Calu3 (cell line): ENCODE data around the gene ANO4. TPM values are rescaled to one million over a fixed set of nuclear protein-coding genes. Genes with fewer than 3 reads are reported as not detected.

ENCODE experiments used
- BruUV-seq: library from RNA; stranded (reverse); fragments of 400-500 nt; replicated peaks from 2 replicates; lab custom pipeline; 2021; lab: Mats Ljungman, UMichigan
- CTCF ChIA-PET: fragments of 300-600 bp; sonication (Branson Sonifier 250); formaldehyde crosslinking; loops from one replicate; lab custom pipeline; 2022; ENCODE audit warnings: antibody characterized with exemption; lab: Charles Lee
- DNase-seq: peaks from one replicate; pipeline ENCODE4 v3.0.0; 2022
- H3K27ac Mint-ChIP-seq: one replicate; pipeline ENCODE4 v1.8.0; 2022; ENCODE audit warnings: mixed read lengths; ENCODE audit not compliant: unreplicated experiment
- H3K27me3 Mint-ChIP-seq: one replicate; pipeline ENCODE4 v1.8.0; 2022; ENCODE audit warnings: mixed read lengths; ENCODE audit not compliant: unreplicated experiment
- H3K36me3 Mint-ChIP-seq: one replicate; pipeline ENCODE4 v1.8.0; 2022; ENCODE audit warnings: mild to moderate bottlenecking, moderate library complexity, mixed read lengths; ENCODE audit not compliant: insufficient read depth, unreplicated experiment
- H3K4me1 Mint-ChIP-seq: one replicate; pipeline ENCODE4 v1.8.0; 2022; ENCODE audit warnings: mild to moderate bottlenecking, low read depth, mixed read lengths; ENCODE audit not compliant: unreplicated experiment
- H3K4me3 Mint-ChIP-seq: one replicate; pipeline ENCODE4 v1.8.0; 2022; ENCODE audit warnings: mild to moderate bottlenecking, low read depth, moderate library complexity, mixed read lengths; ENCODE audit not compliant: unreplicated experiment
- H3K9me3 Mint-ChIP-seq: one replicate; pipeline ENCODE4 v1.8.0; 2022; ENCODE audit warnings: low read depth, mixed read lengths; ENCODE audit not compliant: unreplicated experiment
- CTCF ChIP-seq: fragments of 200-600 bp; IDR thresholded peaks from one replicate; pipeline ENCODE4 v1.8.0; 2022; ENCODE audit warnings: antibody characterized with exemption; ENCODE audit not compliant: unreplicated experiment
- intact Hi-C: fragments of 100-400 bp; cut with micrococcal nuclease; formaldehyde crosslinking; loops from one replicate; pipeline ENCODE4 v1.10.0; 2022; ENCODE audit not compliant: unreplicated experiment
- total RNA-seq: library from RNA; stranded (reverse); gene quantifications from 2 replicates; pipeline ENCODE4 v1.2.3, GENCODE V29; 2022

Gene ANO4
- total RNA-seq, 1 experiment from 2014 or later: 1.9 TPM

GRCh38 chr12:100959481-100959880, 164.9 kb downstream of the ANO4 start:
- intact Hi-C loops: no loop called here
- H3K27ac Mint-ChIP-seq: peak overlapping the region; percentile 11
- H3K27me3 Mint-ChIP-seq: no peaks in the 10 kb centered on the region
- H3K9me3 Mint-ChIP-seq: peaks cover 3% of the 10 kb centered on the region
- no peaks in the 10 kb centered on the region for H3K36me3 Mint-ChIP-seq
- DNase-seq: peak; percentile 27
- H3K4me1 Mint-ChIP-seq: peaks cover 20% of the 10 kb centered on the region
- no peak for TF ChIP-seq CTCF
- CTCF ChIA-PET: no interaction called here
- BruUV-seq: no TSS peak
- no peak overlapping the region for H3K4me3 Mint-ChIP-seq

- Mint-ChIP-seq H3K27ac (no peak overlapping the region), H3K4me1 (peaks cover 13% of the 10 kb centered on the region), H3K27me3 (no peaks in the 10 kb centered on the region), H3K9me3 (peaks cover 3% of the 10 kb centered on the region), H3K4me3 (no peak overlapping the region), H3K36me3 (no peaks in the 10 kb centered on the region)
- BruUV-seq: no TSS peak
- intact Hi-C loops: no loop called here
- no peak for DNase-seq
- CTCF ChIA-PET: no interaction called here
- TF ChIP-seq CTCF: no peak
These were observed 167.6 kb downstream of the ANO4 start for GRCh38 chr12:100962086-100962712.

- TF ChIP-seq CTCF: no peak
- DNase-seq: no peak
- H3K27ac Mint-ChIP-seq: no peak overlapping the region
- BruUV-seq: no TSS peak
- peaks cover 13% of the 10 kb centered on the region for H3K4me1 Mint-ChIP-seq
- H3K27me3 Mint-ChIP-seq: no peaks in the 10 kb centered on the region
- intact Hi-C loops: no loop called here
- peaks cover 3% of the 10 kb centered on the region for H3K9me3 Mint-ChIP-seq
- CTCF ChIA-PET: no interaction called here
- H3K4me3 Mint-ChIP-seq: no peak overlapping the region
- no peaks in the 10 kb centered on the region for H3K36me3 Mint-ChIP-seq
These were observed 168.8 kb downstream of the ANO4 start for GRCh38 chr12:100963381-100963780.

- no peak for TF ChIP-seq CTCF
- intact Hi-C loops: no loop called here
- CTCF ChIA-PET: no interaction called here
- H3K36me3 Mint-ChIP-seq: no peaks in the 10 kb centered on the region
- H3K4me1 Mint-ChIP-seq: peaks cover 10% of the 10 kb centered on the region
- no peak overlapping the region for H3K27ac Mint-ChIP-seq
- H3K4me3 Mint-ChIP-seq: no peak overlapping the region
- DNase-seq: no peak
- no peaks in the 10 kb centered on the region for H3K27me3 Mint-ChIP-seq
- peaks cover 3% of the 10 kb centered on the region for H3K9me3 Mint-ChIP-seq
- BruUV-seq: no TSS peak
These were observed 169.5 kb downstream of the ANO4 start for GRCh38 chr12:100964028-100964427.
